GM12878 (cell line): ENCODE data around the gene SIX5. TPM values are rescaled to one million over a fixed set of nuclear protein-coding genes. Genes with fewer than 3 reads are reported as not detected.

Experiments used
- ATF7 ChIP-seq: fragments of 450-650 bp; IDR thresholded peaks from 2 replicates; pipeline ENCODE4 v1.6.1; 2016; ENCODE audit warnings: low read depth, mild to moderate bottlenecking
- BCL11A ChIP-seq: IDR thresholded peaks from 2 replicates; pipeline ENCODE4 v1.6.1; 2011; ENCODE audit warnings: low read depth, low read length
- EED ChIP-seq: sonication (generic); IDR thresholded peaks from 2 replicates; pipeline ENCODE4 v1.6.1; 2016; ENCODE audit warnings: antibody characterized with exemption, low read depth
- HCFC1 ChIP-seq: fragments of 150-350 bp; IDR thresholded peaks from 2 replicates; pipeline ENCODE4 v1.6.1; 2014; ENCODE audit warnings: low read length
- MAX ChIP-seq: IDR thresholded peaks from 2 replicates; pipeline ENCODE4 v1.6.1; 2012; ENCODE audit warnings: low read depth, low read length, improper control_type of control experiment
- MXI1 ChIP-seq: fragments of 150-350 bp; IDR thresholded peaks from 2 replicates; pipeline ENCODE4 v1.6.1; 2011; ENCODE audit warnings: low read depth, mild to moderate bottlenecking, inconsistent platforms, low read length, improper control_type of control experiment
- NBN ChIP-seq: fragments of 450-650 bp; IDR thresholded peaks from 2 replicates; pipeline ENCODE4 v1.6.1; 2016
- NFYB ChIP-seq: IDR thresholded peaks from 2 replicates; pipeline ENCODE4 v1.6.1; 2011; ENCODE audit warnings: low read depth, mild to moderate bottlenecking, low read length, improper control_type of control experiment, moderate library complexity; ENCODE audit not compliant: insufficient read depth
- PAX5 ChIP-seq: IDR thresholded peaks from 2 replicates; pipeline ENCODE4 v1.6.1; 2011; ENCODE audit warnings: low read depth, low read length, borderline replicate concordance
- PAX8 ChIP-seq: fragments of 450-650 bp; IDR thresholded peaks from 2 replicates; pipeline ENCODE4 v1.6.1; 2017; ENCODE audit warnings: mild to moderate bottlenecking, moderate library complexity
- POU2F2 ChIP-seq: IDR thresholded peaks from 3 replicates; pipeline ENCODE4 v1.6.1; 2011; ENCODE audit warnings: low read depth, mild to moderate bottlenecking, low read length, borderline replicate concordance
- RAD51 ChIP-seq: fragments of 450-650 bp; IDR thresholded peaks from 2 replicates; pipeline ENCODE4 v1.6.1; 2016; ENCODE audit warnings: moderate library complexity, mild to moderate bottlenecking, inconsistent platforms
- SIN3A ChIP-seq: IDR thresholded peaks from 2 replicates; pipeline ENCODE4 v1.6.1; 2012; ENCODE audit warnings: low read depth, low read length, improper control_type of control experiment
- SMAD1 ChIP-seq: fragments of 450-650 bp; IDR thresholded peaks from 2 replicates; pipeline ENCODE4 v1.6.1; 2018; ENCODE audit warnings: mild to moderate bottlenecking, low read depth; ENCODE audit not compliant: partially characterized antibody
- SMARCA5 ChIP-seq: fragments of 450-650 bp; IDR thresholded peaks from 2 replicates; pipeline ENCODE4 v1.6.1; 2017; ENCODE audit warnings: mild to moderate bottlenecking
- ZNF217 ChIP-seq: fragments of 450-650 bp; IDR thresholded peaks from 2 replicates; pipeline ENCODE4 v1.6.1; 2017; ENCODE audit warnings: antibody characterized with exemption, mild to moderate bottlenecking
- ZNF24 ChIP-seq: fragments of 450-650 bp; IDR thresholded peaks from 2 replicates; pipeline ENCODE4 v1.6.1; 2017; ENCODE audit warnings: antibody characterized with exemption, mild to moderate bottlenecking
- ZNF274 ChIP-seq: IDR thresholded peaks from one replicate; pipeline ENCODE4 v1.8.0; 2011; ENCODE audit not compliant: insufficient read length, insufficient read depth
- ZNF384 ChIP-seq: IDR thresholded peaks from 2 replicates; pipeline ENCODE4 v1.6.1; 2012; ENCODE audit warnings: low read depth, mild to moderate bottlenecking, low read length, improper control_type of control experiment, borderline replicate concordance
- polyA plus RNA-seq, 11 experiments: library from polyadenylated mRNA; depleted of rRNA in 4 of 11; unstranded in 6 of 11; stranded (reverse) in 5 of 11; fragments of >200 nt; fragmentation: Nextera tagmentation in 4 of 11; fragmentation: Illumina TruSeq in 1 of 11; extraction: Ambion mirVana in 4 of 11; extraction: Trizol in 1 of 11; gene quantifications; 1 replicate in 1 of 11; 2 replicates in 10 of 11; pipeline versions ENCODE4 v1.2.1 to v1.2.3, GENCODE V29; 2011 to 2016; ENCODE audit warnings: inconsistent platforms in 2 of 11, missing spikeins in 2 of 11, low read depth in 1 of 11
- total RNA-seq, 4 experiments: library from RNA; depleted of rRNA in 3 of 4; stranded (reverse); fragments of >200 nt in 3 of 4; fragmentation: Illumina TruSeq in 1 of 4; extraction: Trizol in 1 of 4; gene quantifications; 2 replicates each; pipeline versions ENCODE4 v1.2.1 to v1.2.3, GENCODE V29; 2013 to 2021
- TF ChIP-seq, protein P1 (sequence below): fragments of 450-650 bp; IDR thresholded peaks from 2 replicates; pipeline ENCODE4 v1.6.1; 2017; ENCODE audit warnings: mild to moderate bottlenecking, moderate library complexity
- TF ChIP-seq, protein P2 (sequence below): fragments of 150-350 bp; IDR thresholded peaks from 2 replicates; pipeline ENCODE4 v1.6.1; 2014; ENCODE audit warnings: mild to moderate bottlenecking, low read depth, low read length
- TF ChIP-seq, protein P3 (sequence below): fragments of 450-650 bp; IDR thresholded peaks from 2 replicates; pipeline ENCODE4 v1.6.1; 2017; ENCODE audit warnings: antibody characterized with exemption, mild to moderate bottlenecking, moderate library complexity

SIX5 gene
- total and polyA plus RNA-seq, 10 of the 15 experiments (the other 5 are each of a cell fraction or from before 2014, with no cell fraction given): 1.9 to 10.5 (median 3.0) TPM; not detected in 2

DNA sequence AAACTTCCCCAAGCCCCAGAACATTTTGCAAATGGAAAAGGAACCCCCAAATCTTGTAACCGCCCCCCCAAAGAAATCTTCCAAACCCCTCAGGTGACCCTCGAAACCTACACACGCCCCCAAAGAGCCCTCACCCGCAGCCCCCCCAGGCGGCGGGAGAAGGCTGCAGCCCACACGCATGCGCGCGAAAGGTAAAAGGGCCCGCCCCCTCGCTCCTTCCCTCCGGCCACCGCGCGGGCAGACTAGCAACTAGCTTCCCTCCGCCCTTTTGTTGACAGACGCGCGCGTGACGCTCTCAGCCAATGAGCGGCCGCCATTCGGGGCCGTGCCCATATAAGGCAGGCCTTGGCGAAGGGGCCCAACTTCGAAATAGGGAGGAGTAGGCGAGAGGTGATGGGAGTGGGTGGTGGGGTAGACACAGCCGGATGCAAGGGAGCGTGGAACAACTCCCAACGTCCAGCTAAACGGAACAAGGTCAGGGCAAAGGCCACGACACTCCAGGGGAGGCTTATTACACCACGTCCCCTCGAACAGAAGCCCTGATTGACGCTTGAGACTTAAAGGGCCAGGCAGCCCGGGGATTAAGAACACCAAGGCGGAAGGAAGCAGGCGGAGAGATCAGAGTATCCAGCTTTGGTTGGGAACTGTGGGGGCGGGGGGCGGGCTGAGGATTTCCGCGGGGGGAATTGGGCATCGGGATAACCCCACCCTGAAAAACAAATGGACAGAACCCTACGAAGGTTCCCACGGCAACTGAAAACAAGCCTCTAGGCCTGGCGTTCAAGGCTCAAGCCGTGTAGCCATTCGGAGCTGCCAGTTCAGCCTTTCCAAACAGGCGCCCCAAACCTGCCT lies 51.7 kb downstream of the SIX5 start (continued):
- TF ChIP-seq BCL11A (0 out of 2 replicates have a peak, but pooled peaks have one; percentile 36), PAX5 (peak; percentile 76; the same call in 1 of the 2 replicates), EED (no peak; the same call in 1 of the 2 replicates), ZNF384 (no peak), ATF7 (peak; percentile 81), PAX8 (no peak), ZNF24 (no peak), SIN3A (peak; percentile 33; the same call in 1 of the 2 replicates), POU2F2 (peak; percentile 73; the same call in 2 of the 3 replicates), MAX (peak; percentile 90), NBN (peak; percentile 92), MXI1 (peak; percentile 26; the same call in 1 of the 2 replicates), ZNF274 (no peak), SMARCA5 (no peak), ZNF217 (no peak), NFYB (peak; percentile 65; the same call in 1 of the 2 replicates), RAD51 (peak; percentile 94), SMAD1 (no peak), HCFC1 (peak; percentile 12; the same call in 1 of the 2 replicates)
- TF ChIP-seq, protein P1, sequence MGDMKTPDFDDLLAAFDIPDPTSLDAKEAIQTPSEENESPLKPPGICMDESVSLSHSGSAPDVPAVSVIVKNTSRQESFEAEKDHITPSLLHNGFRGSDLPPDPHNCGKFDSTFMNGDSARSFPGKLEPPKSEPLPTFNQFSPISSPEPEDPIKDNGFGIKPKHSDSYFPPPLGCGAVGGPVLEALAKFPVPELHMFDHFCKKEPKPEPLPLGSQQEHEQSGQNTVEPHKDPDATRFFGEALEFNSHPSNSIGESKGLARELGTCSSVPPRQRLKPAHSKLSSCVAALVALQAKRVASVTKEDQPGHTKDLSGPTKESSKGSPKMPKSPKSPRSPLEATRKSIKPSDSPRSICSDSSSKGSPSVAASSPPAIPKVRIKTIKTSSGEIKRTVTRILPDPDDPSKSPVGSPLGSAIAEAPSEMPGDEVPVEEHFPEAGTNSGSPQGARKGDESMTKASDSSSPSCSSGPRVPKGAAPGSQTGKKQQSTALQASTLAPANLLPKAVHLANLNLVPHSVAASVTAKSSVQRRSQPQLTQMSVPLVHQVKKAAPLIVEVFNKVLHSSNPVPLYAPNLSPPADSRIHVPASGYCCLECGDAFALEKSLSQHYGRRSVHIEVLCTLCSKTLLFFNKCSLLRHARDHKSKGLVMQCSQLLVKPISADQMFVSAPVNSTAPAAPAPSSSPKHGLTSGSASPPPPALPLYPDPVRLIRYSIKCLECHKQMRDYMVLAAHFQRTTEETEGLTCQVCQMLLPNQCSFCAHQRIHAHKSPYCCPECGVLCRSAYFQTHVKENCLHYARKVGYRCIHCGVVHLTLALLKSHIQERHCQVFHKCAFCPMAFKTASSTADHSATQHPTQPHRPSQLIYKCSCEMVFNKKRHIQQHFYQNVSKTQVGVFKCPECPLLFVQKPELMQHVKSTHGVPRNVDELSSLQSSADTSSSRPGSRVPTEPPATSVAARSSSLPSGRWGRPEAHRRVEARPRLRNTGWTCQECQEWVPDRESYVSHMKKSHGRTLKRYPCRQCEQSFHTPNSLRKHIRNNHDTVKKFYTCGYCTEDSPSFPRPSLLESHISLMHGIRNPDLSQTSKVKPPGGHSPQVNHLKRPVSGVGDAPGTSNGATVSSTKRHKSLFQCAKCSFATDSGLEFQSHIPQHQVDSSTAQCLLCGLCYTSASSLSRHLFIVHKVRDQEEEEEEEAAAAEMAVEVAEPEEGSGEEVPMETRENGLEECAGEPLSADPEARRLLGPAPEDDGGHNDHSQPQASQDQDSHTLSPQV: no peak
- TF ChIP-seq, protein P2, sequence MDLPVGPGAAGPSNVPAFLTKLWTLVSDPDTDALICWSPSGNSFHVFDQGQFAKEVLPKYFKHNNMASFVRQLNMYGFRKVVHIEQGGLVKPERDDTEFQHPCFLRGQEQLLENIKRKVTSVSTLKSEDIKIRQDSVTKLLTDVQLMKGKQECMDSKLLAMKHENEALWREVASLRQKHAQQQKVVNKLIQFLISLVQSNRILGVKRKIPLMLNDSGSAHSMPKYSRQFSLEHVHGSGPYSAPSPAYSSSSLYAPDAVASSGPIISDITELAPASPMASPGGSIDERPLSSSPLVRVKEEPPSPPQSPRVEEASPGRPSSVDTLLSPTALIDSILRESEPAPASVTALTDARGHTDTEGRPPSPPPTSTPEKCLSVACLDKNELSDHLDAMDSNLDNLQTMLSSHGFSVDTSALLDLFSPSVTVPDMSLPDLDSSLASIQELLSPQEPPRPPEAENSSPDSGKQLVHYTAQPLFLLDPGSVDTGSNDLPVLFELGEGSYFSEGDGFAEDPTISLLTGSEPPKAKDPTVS: no peak
- TF ChIP-seq, protein P3, sequence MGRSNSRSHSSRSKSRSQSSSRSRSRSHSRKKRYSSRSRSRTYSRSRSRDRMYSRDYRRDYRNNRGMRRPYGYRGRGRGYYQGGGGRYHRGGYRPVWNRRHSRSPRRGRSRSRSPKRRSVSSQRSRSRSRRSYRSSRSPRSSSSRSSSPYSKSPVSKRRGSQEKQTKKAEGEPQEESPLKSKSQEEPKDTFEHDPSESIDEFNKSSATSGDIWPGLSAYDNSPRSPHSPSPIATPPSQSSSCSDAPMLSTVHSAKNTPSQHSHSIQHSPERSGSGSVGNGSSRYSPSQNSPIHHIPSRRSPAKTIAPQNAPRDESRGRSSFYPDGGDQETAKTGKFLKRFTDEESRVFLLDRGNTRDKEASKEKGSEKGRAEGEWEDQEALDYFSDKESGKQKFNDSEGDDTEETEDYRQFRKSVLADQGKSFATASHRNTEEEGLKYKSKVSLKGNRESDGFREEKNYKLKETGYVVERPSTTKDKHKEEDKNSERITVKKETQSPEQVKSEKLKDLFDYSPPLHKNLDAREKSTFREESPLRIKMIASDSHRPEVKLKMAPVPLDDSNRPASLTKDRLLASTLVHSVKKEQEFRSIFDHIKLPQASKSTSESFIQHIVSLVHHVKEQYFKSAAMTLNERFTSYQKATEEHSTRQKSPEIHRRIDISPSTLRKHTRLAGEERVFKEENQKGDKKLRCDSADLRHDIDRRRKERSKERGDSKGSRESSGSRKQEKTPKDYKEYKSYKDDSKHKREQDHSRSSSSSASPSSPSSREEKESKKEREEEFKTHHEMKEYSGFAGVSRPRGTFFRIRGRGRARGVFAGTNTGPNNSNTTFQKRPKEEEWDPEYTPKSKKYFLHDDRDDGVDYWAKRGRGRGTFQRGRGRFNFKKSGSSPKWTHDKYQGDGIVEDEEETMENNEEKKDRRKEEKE: no peak
